Measurements from ENCODE around the gene ZNF76.
"Not testable (repeated sequence)": the region's sequence is repeated elsewhere in the genome, so short reads cannot be mapped to it uniquely, and the experiment has no call there.

The ZNF76 gene

DNA sequence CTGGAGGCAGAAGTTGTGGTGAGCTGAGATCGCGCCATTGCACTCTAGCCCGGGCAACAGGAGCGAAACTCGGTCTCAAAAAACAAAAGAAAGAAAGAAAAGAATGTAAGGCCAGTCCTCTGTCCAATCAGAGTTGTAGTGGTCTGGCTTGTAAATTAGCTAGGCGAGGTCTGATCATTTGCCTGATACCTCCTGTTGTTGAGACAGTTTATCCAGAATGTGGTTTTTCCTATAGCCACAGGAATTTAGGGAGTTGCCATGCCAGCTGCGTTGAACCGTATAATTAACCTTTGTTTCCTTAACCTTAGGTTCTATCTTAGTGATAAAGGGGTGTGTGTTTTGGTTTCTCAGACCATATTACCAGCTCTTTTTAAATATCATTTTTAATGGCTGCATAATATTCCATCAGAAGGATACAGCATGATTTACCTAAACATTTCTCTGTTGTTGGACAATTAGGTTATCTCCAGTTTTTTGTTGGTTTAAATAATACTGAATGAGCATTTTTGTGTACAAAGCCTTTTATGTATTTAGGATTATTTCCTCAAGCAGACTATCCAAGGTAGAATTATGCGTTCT lies 71.1 kb downstream of the ZNF76 start:
- DNase-seq (ENCODE audit: low read depth in 2 of 2): no peak

DNA sequence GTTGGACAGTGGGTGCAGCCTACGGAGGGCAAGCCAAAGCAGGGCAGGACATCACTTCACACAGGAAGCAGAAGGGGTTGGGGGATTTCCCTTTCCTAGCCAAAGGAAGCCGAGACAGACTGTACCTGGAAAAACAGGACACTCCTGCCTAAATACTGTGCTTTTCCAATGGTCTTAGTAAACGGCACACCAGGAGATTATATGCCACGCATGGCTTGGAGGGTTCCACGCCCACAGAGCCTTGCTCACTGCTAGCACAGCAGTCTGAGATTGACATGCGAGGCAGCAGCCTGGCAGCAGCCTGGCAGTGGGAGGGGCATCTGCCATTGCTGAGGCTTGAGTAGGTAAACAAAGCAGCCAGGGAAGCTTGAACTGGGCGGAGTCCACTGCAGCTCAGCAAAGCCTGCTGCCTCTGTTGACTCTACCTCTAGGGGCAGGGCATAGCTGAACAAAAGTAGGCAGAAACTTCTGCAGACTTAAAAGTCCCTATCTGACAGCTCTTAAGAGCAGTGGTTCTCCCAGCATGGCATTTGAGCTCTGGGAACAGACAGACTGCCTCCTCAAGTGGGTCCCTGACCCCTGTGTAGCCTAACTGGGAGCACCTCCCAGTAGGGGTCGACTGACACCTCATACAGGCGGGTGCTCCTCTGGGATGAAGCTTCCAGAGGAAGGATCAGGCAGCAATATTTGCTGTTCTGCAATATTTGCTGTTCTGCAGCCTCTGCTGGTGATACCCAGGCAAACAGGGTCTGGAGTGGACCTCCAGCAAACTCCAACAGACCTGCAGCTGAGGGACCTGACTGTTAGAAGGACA lies 72.7 kb downstream of the ZNF76 start:
- DNase-seq (ENCODE audit: low read depth in 2 of 2): not testable (repeated sequence)

GRCh38 chr6:35341557-35341956 lies 82.0 kb downstream of the ZNF76 start:
- no peak for DNase-seq (ENCODE audit: low read depth in 2 of 2)

DNA sequence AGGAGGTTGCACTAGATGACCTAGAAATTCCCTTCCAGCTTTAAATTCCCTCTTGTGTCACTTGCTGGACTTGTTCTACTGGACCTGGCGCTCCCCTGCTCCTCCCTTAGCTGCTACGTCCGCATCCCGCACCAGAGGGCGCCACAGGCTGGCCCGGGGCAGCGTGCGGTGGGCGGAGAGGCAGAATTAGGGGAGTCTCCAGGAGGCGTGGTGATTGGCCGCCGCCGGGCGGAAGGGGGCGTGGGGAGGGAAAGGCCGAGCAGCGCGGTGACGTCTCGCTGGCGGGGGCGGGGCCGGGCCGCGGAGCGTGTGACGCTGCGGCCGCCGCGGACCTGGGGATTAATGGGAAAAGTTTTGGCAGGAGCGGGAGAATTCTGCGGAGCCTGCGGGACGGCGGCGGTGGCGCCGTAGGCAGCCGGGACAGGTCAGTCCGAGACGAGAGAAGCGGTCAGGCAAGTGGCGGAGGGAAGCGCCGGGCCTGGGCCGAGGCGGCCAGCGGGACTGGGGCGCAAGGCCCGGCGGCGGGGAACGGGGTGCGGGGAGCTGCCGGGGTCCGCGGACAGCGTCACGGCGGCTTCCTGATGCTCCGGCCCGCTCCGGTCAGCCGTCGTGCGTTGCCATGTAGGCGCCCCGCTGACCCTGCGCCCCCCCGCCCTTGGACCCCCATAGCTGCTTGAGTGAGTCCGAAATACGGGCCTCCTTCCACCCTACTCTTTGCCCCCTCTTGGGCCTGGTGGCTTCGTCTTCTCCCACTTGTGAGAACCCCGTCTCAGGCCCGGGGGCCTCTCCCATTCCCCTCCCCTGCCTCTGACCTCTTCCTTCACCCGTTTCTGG lies 82.9 kb downstream of the ZNF76 start, which contains the start of gene PPARD:
TSS of gene PPARD (plus strand) at position 301 of the 834 bp plus-strand sequence. CDS start 68,530 bp downstream, outside the sequence.
- peak; percentile 86 to 88 for DNase-seq (ENCODE audit: low read depth in 2 of 2)

- DNase-seq (ENCODE audit: low read depth in 2 of 2): no peak
These were observed 83.7 kb downstream of the ZNF76 start for GRCh38 chr6:35343092-35343834.

GRCh38 chr6:35343835-35344550 lies 84.5 kb downstream of the ZNF76 start:
- no peak for DNase-seq (ENCODE audit: low read depth in 2 of 2)
